Hematopoietic multipotent progenitor cell treated with erythropoietin and hydrocortisone succinate and interleukin-3 and kit ligand, for 15 days (in vitro differentiated cells): Measurements from ENCODE around the gene CTXN1.
"Not testable (repeated sequence)": the region's sequence is repeated elsewhere in the genome, so short reads cannot be mapped to it uniquely, and the experiment has no call there.

Experiments used
- DNase-seq: peaks from one replicate; pipeline ENCODE4 v3.0.0-alpha.2; 2015; ENCODE audit warnings: low spot score

Gene CTXN1

DNA sequence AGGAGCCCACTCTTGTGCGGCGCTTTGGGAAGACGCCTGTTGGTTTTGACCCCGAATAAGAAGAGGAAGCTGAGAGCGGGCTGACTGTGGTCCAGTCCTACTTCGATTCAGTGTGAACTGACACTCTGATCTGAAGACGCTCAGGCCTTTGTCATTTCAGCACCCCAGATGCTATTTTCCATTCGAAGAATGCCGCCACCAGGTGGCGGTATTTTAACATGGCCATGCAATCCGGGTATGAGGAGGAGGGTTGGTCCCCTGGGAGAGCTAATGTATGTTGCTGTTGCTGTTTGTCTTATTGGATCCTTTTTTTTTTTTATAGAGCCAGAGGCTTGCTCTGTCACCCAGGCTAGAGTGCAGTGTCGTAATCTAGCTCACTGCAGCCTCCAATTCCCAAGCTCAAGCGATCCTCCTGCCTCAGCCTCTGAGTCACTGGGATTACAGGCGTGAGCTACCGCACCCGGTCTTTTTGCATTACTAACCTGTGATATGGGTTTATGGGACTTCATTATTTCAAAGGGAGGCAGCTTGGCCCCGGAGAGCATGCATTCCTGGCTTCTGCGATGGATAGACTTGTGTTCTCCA is 18.3 kb upstream of the CTXN1 start:
- DNase-seq: peak; percentile 90

DNA sequence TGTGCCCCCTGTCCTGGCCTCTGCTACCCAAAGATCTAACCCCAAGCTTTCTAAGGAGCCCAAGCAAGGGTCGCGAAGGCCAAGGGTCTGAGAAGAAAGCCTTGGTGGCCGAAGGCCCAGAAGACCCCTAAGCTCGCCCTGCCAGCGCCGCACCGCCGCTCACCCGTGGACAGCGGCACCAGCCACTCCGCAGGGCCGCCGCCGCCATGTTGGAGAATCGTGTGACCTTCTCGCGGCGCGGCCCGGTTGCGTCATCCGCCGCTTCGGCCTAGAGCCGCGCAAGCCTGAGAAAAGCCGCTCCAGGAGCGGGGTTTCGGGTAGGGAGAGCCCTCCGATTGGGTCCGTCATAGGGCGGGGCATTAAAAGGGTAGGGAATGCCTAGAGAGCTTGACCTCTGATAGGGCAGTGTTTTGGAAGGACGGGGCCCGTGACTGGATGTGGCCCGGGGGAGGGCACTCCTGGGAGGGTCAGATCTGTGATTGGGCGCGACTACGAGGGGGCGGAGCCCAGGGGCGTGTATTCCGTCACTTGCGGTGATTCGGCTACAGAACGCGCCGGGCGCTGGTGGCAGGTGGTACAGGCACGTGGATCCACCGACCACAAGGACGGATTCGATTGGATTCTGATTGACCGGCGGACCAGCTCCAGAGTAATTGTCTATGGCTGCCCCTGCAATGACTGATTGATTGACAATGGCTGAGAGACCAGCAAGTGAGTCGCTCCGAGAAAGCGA is 17.7 kb upstream of the CTXN1 start, which contains the start of gene TIMM44:
Gene TIMM44 (minus strand): TSS at position 223 of the 733 bp plus-strand sequence. CDS start 15 bp downstream, at position 208.
- peak; percentile 100 for DNase-seq

DNA sequence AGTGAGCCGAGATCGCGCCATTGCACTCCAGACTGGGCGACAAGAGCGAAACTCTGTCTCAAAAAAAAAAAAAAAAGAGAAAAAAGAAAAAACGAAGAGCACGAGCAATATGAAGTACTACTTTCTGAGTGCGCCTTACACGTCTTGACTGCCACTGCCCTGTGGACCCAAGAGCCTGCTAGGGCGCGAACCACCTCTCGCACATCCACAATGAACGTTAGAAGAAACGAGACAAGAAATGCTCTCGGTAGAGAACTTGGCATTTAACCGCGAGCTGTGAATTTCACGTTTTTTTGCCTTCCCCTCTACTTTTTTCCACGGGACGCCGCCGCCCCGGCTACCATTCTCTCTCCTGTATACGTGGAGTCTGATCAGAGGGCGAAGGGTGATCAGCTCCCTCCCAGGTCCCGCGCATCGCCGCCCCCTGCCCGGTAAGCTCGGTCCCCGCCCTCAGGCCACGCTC is 17.1 kb upstream of the CTXN1 start:
- DNase-seq: peak; percentile 25

DNA sequence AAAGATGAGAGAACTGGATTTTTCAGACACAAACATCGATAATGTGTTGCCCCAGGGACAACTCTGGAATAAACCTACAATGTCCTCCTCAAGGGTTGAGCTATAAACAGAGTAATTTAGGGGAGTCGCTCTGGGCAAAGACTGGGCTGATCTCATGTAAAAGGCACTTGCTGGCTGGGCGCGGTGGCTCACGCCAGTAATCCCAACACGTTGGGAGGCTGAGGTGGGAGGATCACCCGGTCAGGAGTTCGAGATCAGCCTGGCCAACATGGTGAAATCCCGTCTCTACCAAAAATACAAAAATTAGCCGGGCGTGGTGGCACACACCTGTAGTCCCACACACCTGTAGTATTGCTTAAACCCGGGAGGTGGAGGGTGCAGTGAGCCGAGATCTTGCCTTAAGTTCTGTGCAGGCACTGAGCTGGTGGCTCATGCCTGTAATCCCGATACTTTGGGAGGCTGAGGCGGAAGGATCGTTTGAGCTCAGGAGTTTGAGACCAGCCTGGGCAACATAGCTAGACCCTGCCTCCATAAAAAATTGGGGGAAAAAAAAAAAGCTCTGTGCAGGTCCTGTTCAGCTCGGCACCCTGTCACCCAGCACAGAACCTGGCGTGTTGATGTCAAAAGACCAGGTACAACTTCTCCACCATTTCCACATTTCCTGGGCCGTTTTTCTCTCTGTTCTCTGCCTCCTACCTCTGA is 16.1 kb upstream of the CTXN1 start:
- DNase-seq: no peak

DNA sequence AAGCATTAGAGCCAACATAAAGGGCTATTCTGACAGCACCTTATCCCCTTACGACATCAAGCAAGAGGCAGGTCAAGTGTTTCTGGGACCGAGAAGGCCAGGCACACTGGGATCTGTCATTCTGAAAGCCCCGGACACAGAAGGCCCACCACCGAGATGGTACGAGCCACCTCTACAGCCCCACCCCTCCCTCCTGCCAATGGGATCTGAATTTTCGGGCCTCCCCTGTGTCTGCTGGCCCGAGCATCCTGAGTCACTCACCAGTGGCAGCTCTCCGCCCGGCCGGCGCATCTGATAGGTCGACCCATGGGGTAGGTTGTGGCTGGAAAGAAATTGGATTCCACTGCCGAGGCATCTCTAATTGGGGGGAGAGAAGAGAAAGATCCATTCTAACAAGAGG is 14.9 kb upstream of the CTXN1 start:
- no peak for DNase-seq

DNA sequence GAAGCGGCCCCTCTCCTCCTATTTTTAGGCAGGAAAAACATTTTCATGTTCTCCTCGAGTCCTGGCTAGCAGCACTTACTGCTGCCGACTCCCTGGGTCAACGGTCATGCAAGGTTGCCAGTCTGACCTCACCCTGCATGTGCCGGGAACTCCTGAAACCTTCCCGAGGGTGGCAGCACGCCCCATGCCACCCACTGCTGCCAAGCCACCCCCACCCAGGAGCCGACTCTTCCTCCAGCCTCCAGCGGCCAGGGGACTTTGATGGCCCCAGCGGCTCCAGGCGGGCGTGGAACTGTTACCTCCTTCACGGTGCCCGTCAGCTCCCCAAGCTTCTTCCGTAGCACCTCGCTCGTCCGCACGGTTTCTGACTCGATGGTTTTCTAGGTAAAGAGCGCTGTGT is 8.8 kb upstream of the CTXN1 start:
- no peak for DNase-seq

DNA sequence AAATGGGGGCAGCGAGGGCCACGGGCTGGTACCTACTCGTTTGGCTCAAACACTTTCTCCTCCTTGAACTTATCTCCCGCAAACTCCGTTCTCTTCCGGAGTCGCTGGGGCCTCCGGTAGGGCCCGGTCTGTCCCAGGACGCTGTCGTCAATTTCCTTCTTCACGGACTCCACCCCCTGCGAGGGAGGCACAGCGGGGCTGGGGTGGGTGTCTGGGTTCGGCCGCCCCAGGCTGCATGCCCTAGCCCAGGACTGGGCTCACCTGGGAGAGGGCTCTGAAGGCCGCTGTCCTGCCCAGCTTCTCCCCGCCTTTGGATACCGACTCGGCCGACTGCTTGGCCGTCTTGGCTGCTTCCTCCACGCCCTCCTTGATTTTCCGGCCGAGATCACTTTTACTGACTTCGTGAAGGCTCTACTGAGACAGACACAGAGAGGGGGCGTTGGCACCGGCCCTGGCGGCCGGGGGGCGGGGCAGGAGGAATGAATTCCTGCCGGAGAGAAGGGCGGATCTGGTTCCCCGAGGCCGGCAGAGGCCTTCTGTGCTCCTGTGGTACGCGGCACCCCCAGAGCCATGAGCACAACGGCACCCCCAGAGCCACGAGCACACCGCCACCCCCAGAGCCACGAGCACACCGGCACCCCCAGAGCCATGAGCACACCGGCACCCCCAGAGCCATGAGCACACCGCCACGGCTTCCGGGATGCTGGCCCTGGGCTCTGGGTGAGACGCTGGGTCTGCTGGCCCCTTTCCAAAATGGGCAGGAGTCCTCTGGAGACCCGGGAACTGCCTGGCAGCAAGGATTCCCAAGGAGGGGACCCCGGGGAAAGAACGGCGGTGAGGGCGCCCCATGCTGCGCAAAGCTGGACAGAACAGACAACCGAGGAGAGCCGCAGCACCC is 8.1 kb upstream of the CTXN1 start:
- no peak for DNase-seq

DNA sequence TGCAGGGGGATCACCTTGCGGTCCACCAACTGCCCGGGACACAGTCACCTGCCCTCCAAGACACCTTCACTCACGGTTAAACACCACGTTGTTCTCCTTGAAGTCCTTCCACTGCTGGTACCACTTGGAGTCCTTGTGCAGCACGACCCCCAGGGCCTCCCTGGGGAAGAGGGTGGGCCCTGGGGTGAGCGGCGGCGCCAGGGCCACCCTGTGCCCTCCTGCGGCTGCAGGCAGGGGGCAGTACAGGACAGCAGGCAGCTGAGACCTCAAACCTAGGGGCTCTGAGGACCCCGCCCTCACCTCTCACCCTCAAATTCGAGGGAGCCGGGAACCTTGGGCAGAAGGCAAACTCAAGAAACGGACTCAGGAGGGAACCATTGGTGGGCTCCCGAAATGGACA is 7.5 kb upstream of the CTXN1 start:
- no peak for DNase-seq

DNA sequence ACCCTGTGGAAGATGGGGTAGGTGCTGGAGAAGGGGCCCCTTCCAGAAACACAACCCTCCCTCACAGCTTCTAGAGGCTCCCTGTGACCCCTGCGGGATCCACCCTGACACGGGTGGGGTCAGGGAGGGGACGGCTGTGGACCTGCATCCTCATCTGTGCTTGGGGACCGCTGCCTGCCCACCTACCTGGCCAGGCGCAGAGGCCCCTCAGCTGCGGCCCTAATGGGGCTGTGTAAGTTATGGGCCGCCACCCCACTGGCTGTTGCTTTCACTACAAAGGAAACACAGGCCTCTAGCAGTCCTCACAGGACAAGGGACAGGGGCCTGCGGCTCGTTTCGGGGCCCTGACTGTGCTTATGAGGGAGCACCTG is 7.0 kb upstream of the CTXN1 start:
- DNase-seq: no peak

DNA sequence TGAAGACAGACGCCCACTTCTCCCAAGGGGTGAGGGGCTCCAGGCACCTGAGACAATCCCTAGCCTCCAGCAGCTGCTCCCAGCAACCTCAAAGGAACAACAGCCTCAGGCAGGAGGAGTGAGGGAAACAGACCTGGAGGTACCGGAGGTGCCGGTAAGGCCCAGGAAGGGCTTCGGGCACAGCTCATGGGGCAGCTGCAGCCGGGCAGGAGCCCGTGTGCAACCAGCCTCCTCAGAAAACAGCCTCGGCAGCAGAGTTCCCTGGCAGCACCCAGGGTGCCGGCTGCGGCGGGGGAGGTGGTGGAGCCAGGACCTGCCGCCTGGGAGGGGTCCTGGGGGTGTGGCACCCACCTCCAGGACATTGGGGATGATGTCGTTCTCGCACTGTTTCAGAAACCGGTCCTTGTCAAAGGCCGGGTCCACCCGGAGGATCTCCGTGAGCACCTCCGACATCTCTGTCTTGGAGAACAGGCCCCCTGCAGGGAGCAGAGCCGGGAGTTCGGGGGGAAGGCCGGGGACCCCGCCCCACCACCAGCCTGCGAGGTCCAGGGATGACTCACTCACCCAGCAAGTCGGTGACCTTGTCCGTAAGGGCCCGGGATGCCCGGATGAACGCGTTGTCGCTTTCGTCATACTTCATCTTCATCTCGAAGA is 6.5 kb upstream of the CTXN1 start:
- DNase-seq: no peak

DNA sequence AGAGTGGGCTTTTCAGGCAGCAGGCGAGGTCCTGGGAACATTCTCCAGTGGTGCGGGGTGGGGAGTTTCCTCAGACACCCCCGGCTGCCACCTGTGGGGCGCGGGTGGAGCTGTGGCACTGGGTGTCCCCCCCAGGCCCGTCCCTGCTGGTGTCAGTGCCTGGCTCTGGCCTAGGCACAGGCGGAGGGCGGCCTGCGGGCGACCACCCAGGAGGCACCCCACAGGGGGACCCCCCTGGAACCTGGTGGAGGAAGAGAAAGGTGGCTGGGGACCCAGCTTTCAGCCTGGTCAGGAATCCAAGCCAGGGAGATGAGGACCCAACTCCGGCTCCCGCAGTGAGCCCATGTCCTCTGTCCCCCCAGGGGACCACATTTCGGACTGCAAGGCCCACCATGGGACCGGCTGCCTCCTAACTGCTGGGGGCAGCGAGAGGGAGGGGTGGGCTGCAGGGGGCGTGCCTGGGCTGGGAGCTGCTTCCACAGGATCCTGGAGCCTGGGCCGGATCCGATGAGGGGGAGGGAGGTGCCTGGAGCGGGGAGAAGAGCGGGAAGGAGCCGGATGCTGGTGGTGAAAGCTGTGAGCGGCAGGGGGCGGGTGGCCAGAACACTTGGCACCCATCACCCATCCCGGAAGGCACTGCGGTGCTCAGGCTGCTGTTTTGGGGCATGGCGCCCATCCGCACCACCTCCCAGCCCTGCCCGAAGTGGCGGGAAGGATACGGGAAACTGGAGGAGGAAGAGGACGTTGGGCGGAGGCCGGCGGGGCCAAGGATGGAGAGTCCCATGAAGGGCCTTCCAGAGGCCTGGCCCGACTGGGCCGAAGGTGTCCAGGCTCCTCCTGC is 5.5 kb upstream of the CTXN1 start:
- DNase-seq: no peak

DNA sequence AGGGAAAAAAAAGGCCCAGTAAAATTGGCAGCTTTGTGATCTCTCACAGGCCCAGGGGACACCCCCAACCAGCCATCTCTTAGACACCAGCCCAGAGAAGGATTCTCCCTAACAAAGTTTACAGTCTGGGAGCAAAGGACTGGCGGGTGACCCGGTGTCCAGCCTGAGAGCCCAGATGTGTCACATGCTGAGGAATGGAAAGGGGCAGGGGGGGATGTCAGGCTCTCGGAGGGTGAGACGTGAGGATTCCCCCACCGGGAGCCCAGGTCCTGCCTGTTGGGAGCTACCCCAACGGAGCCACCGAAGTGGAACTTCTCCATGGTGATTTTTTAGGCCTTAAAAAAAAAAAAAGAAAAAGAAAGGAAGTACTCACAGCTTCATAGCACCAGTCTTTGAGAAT is 4.8 kb upstream of the CTXN1 start:
- DNase-seq: no peak

DNA sequence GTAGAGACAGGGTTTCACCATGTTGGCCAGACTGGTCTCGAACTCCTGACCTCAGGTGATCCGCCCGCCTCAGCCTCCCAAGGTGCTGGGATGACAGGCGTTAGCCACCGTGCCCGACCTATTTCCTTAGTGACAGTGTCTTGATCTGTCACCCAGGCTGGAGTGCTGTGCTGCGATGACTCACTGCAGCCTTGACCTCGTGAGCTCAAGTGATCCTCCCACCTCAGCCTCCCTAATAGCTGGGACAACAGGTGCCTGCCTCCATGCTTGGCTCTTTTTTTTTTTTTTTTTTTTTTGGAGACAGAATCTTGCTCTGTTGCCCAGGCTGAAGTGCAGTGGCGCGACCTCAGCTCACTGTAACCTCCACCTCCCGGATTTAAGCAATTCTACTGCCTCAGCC is 4.1 kb upstream of the CTXN1 start:
- DNase-seq: not testable (repeated sequence)

DNA sequence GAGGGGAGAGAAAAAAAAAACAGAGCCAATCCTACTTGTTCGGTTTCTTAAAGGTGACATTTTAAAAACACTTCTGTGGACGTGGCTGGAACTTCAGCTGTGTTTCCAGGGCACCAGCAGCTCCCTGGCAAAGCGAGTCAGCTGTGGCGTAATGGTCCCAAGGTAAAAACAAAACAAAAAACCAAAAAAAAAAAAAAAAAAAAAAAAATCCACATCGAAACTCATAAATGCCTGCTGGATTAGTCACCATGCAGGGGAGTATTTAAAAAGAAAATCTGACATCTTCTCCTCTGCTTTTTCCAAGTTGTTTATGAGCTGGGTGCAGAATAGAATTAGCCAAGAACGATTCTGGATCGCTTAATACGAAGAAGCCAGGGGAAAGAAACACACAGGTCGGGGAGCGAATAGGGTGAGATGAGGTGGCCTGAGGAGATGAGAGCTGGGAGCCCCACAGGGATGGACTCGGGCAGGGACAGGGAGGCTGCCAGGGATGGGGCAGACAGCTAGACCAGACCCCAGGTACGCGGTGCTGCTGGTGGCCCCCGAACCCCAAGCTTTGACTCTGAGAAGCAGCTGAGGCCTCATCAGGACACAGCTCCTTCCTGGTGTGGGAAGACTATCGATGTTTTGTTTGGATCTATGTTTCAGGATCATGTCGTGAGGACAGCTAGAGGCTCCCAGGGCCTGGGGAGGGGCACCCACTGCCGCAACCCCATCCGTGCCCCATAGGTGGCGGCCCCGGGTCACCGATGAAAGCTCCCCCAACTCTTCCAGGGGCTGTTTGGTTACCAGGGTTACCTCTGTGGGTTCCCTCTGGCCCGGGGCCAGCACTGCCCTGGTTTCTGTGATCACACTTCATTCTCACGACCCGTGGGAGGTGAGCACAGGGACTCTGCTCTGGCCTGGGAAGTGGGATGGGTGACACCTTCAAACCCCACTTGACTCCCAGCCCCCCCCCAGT is 3.1 kb upstream of the CTXN1 start:
- peak; percentile 37 for DNase-seq

DNA sequence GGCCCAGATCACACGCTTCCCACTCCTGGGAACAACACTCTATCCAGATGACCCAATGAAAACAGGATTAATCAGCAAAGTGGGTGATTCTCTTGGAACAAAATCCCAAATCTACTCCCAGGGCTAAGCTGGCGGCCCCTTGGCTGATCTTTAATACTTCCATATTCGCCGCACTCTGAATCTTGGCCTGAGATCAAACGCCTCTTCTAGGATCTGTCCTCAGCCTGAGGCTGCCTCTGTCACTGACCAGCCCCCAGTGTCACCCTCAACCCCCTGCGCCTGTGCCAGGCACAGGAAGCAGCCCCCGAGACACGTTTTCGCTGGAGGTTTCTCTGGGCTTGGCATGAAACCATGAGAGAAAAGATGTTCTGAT is 2.4 kb upstream of the CTXN1 start:
- no peak for DNase-seq

DNA sequence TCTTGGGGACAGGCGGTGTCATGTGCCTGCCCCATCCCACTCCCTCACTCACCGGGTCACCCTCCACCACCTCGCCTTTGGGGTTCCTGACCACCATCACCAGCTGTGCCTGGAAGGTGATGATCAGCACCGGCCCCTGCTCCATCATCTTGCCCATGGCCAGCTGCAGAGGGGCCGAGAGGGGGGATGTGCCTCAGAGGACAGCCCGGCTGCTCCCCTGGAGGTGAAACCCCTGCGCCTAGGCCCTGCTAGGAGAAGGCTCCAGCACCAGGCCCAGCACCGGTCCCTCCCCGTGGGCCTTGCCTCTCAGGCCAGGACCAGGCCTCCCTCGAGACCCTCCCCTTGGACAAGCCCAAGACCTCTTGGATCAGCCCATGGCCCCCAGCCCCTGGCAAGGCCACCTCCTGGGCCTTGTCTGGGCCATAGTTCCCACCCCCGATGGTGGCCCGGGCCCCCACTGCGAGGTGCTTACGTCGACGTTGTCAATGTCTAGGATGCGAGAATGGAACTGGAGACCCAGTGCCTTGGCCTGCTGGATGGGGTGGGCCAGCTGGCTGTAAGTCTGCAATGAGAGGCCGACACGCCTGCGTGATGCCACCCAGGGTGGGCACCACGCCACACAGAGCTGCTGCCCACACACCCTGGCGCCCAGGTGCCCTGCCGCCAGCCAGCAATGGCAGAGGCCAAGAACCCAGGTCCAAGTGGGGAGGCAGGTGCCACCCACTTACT is 1.8 kb upstream of the CTXN1 start:
- no peak for DNase-seq

DNA sequence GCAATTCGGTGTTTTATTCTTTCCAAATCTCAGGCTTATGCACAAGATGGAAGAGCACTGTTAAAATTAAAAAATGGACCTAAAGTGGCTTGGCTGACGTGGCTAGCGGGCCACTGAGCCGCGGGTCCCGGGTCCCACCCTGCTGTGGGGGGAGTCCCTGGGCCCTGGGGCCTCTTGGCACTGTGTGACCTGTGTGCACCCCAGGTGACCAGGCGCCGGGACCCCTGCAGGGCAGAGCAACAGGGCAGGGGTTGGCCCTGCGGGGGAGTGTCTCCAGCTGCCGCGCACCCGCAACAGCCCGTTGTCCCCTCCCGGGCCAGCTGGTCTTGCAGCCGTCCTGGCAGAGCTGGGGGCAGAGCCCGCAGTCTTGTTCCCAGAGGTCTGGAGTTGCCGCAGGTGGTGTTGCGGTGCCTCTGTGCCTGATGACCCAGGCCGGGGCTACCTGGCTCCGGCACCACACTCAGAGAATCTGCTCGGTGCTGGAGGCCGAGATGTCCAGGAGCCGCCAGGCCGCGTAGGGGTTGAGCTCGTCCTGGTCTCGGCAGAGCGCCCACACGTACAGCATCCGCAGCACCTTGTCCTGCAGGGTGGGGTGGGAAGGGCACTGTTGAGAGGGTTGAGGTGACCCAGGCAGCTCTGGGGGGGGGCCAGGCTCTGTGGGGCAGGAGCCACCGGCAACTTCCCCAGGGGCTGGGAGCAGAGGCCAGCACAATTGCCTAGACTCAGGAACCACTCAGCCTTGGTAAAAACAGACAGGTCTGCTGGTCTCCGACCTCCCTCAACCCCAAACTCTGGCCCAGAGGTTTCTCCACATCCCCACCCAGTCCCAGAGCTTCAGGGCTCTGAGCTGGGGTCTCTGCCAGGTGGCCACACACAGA is 1.0 kb upstream of the CTXN1 start:
- no peak for DNase-seq
